Endodermal cell (in vitro differentiated cells): ENCODE results near the gene FBXO33. TPM values are rescaled to one million over a fixed set of nuclear protein-coding genes. Genes with fewer than 3 reads are reported as not detected.
A peak's percentile ranks its signal among the peaks of the same experiment; 100 is the strongest.

Source experiments
- DNase-seq: peaks from one replicate; pipeline ENCODE4 v3.0.0-alpha.2; 2017
- H3K27ac ChIP-seq: 2 replicates; pipeline ENCODE4 v1.5.1; 2013; ENCODE audit warnings: mild to moderate bottlenecking, low read depth, low read length, moderate library complexity
- H3K27me3 ChIP-seq: 2 replicates; pipeline ENCODE4 v1.6.1; 2013; ENCODE audit warnings: mild to moderate bottlenecking, low read length, moderate library complexity; ENCODE audit not compliant: insufficient read depth, control insufficient read depth, poor library complexity, severe bottlenecking
- H3K36me3 ChIP-seq: 2 replicates; pipeline ENCODE4 v1.7.0; 2013; ENCODE audit warnings: mild to moderate bottlenecking, low read length, moderate library complexity; ENCODE audit not compliant: control insufficient read depth, insufficient read depth
- H3K4me1 ChIP-seq: one replicate; pipeline ENCODE4 v1.7.0; 2013; ENCODE audit warnings: low read length; ENCODE audit not compliant: control insufficient read depth, insufficient read depth
- H3K4me3 ChIP-seq: 2 replicates; pipeline ENCODE4 v1.5.1; 2013; ENCODE audit warnings: mild to moderate bottlenecking, low read length, moderate library complexity
- H3K9ac ChIP-seq: 2 replicates; pipeline ENCODE4 v1.6.1; 2013; ENCODE audit warnings: mild to moderate bottlenecking, low read length, moderate library complexity; ENCODE audit not compliant: poor library complexity, severe bottlenecking; ENCODE audit errors: extremely low read depth
- H3K9me3 ChIP-seq: 2 replicates; pipeline ENCODE4 v1.6.1; 2013; ENCODE audit warnings: mild to moderate bottlenecking, low read length, moderate library complexity; ENCODE audit not compliant: control insufficient read depth
- H3K27ac Mint-ChIP-seq: 2 replicates; pipeline ENCODE4 v1.8.0; 2020; ENCODE audit warnings: mixed read lengths
- H3K27me3 Mint-ChIP-seq: 2 replicates; pipeline ENCODE4 v1.8.0; 2021; ENCODE audit warnings: mild to moderate bottlenecking, mixed read lengths; ENCODE audit not compliant: insufficient read depth
- H3K36me3 Mint-ChIP-seq: 2 replicates; pipeline ENCODE4 v1.8.0; 2020; ENCODE audit warnings: low read depth, mixed read lengths
- H3K4me1 Mint-ChIP-seq: 2 replicates; pipeline ENCODE4 v1.8.0; 2020; ENCODE audit warnings: mixed read lengths
- H3K4me3 Mint-ChIP-seq: 2 replicates; pipeline ENCODE4 v1.8.0; 2020; ENCODE audit warnings: mild to moderate bottlenecking, moderate library complexity, mixed read lengths
- H3K9me3 Mint-ChIP-seq: 2 replicates; pipeline ENCODE4 v1.8.0; 2020; ENCODE audit warnings: mild to moderate bottlenecking, mixed read lengths
- CTCF ChIP-seq: fragments of 200-600 bp; sonication (generic); conservative IDR thresholded peaks from 2 replicates; pipeline ENCODE4 v1.5.0; 2021; ENCODE audit warnings: antibody characterized with exemption, mild to moderate bottlenecking
- WGBS, 2 experiments: methylation state at CpG; one replicate each; pipeline versions ENCODE4 v1.1.5 to v1.1.7; 2013; ENCODE audit warnings: missing lambda C conversion rate in 2 of 2, mixed read lengths in 1 of 2; ENCODE audit not compliant: insufficient coverage in 1 of 2, insufficient read length in 1 of 2; 5-methylcytosine and 5-hydroxymethylcytosine counted together
- total RNA-seq, 2 donors: library from RNA; stranded (reverse); fragmentation: NEBNext Ultra II Directional in 1 of 2; extraction: Animal tissue kit (Norgen Biotek cat#: 25700) in 1 of 2; gene quantifications; 2 replicates in 1 of 2; 3 replicates in 1 of 2; pipeline ENCODE4 v1.2.1, GENCODE V29; 2021

FBXO33 gene
- total RNA-seq, 2 donors from 2014 or later = 10.2 to 12.8 TPM

- Mint-ChIP-seq H3K27ac (no peak overlapping the region), H3K9me3 (no peaks in the 10 kb centered on the region), H3K4me3 (no peak overlapping the region), H3K36me3 (peaks cover 10% of the 10 kb centered on the region), H3K4me1 (peaks cover 2% of the 10 kb centered on the region), H3K27me3 (no peaks in the 10 kb centered on the region)
- DNase-seq = peak; percentile 85
- WGBS, 2 experiments = 58 to 76% methylated on average over 3 to 5 of the region's 5 CpGs
- peak; percentile 74 for TF ChIP-seq CTCF
- Histone ChIP-seq H3K4me1 (no peaks in the 10 kb centered on the region), H3K9me3 (no peaks in the 10 kb centered on the region), H3K27me3 (no peaks in the 10 kb centered on the region), H3K36me3 (no peaks in the 10 kb centered on the region), H3K4me3 (no peak overlapping the region), H3K9ac (no peak overlapping the region), H3K27ac (no peak overlapping the region)
These were observed 37.0 kb upstream of the FBXO33 start for GRCh38 chr14:39469094-39469710.

- H3K36me3 Mint-ChIP-seq = peaks cover 5% of the 10 kb centered on the region
- 85 to 92% methylated on average over 6 to 7 of the region's 7 CpGs for WGBS, 2 experiments
- no peaks in the 10 kb centered on the region for H3K9me3 ChIP-seq
- H3K9ac ChIP-seq = no peak overlapping the region
- no peak overlapping the region for H3K4me3 Mint-ChIP-seq
- no peak overlapping the region for H3K27ac ChIP-seq
- no peaks in the 10 kb centered on the region for H3K27me3 Mint-ChIP-seq
- H3K4me1 ChIP-seq = no peaks in the 10 kb centered on the region
- no peaks in the 10 kb centered on the region for H3K27me3 ChIP-seq
- H3K9me3 Mint-ChIP-seq = no peaks in the 10 kb centered on the region
- peaks cover 2% of the 10 kb centered on the region for H3K4me1 Mint-ChIP-seq
- peak; percentile 88 for DNase-seq
- H3K4me3 ChIP-seq = no peak overlapping the region
- no peak overlapping the region for H3K27ac Mint-ChIP-seq
- H3K36me3 ChIP-seq = no peaks in the 10 kb centered on the region
- TF ChIP-seq CTCF = peak; percentile 84
These were observed 35.8 kb upstream of the FBXO33 start for GRCh38 chr14:39467889-39468524.

- no peaks in the 10 kb centered on the region for H3K36me3 Mint-ChIP-seq
- TF ChIP-seq CTCF = no peak
- no peak overlapping the region for H3K27ac ChIP-seq
- H3K27ac Mint-ChIP-seq = no peak overlapping the region
- no peaks in the 10 kb centered on the region for H3K27me3 ChIP-seq
- no peaks in the 10 kb centered on the region for H3K4me1 ChIP-seq
- no peaks in the 10 kb centered on the region for H3K9me3 Mint-ChIP-seq
- H3K4me3 Mint-ChIP-seq = no peak overlapping the region
- H3K9ac ChIP-seq = no peak overlapping the region
- H3K36me3 ChIP-seq = no peaks in the 10 kb centered on the region
- H3K27me3 Mint-ChIP-seq = peaks cover 4% of the 10 kb centered on the region
- H3K4me3 ChIP-seq = no peak overlapping the region
- peaks cover 5% of the 10 kb centered on the region for H3K4me1 Mint-ChIP-seq
- 100% methylated on average over 1 of the region's 1 CpG; no CpG with 5 or more reads in 1 of the 2 experiments for WGBS, 2 experiments
- H3K9me3 ChIP-seq = no peaks in the 10 kb centered on the region
- DNase-seq = no peak
These were observed 27.7 kb upstream of the FBXO33 start for GRCh38 chr14:39459795-39460478.
